IMR-90 (cell line): Measurements from ENCODE around the gene NRP2. TPM values are rescaled to one million over a fixed set of nuclear protein-coding genes. Genes with fewer than 3 reads are reported as not detected.
A peak's percentile ranks its signal among the peaks of the same experiment; 100 is the strongest.

ENCODE experiments used
- ATAC-seq: fragments of 200-7000 bp; cut with Tn5 transposase; 2 replicates; pipeline ENCODE4 v1.9.1; 2020; ENCODE audit warnings: low read depth, mild to moderate bottlenecking, moderate library complexity
- BruUV-seq: library from RNA; stranded (reverse); fragments of 400-500 nt; replicated peaks from 2 replicates; lab custom pipeline; 2021; lab: Mats Ljungman, UMichigan
- CTCF ChIA-PET: fragments of 300-600 bp; formaldehyde crosslinking; extraction: SDS; loops from one replicate; lab custom pipeline; 2021; ENCODE audit warnings: antibody characterized with exemption; lab: Yijun Ruan, JAX
- POLR2A ChIA-PET: fragments of 300-600 bp; sonication (Branson Sonifier 250); formaldehyde crosslinking; loops from one replicate; lab custom pipeline; 2022; ENCODE audit warnings: antibody characterized with exemption; ENCODE audit not compliant: unreplicated experiment; lab: Charles Lee
- DNase-seq: peaks from one replicate; pipeline ENCODE4 v3.0.0; 2013
- H2AFZ ChIP-seq: replicated peaks from 2 replicates; pipeline ENCODE3; 2013; ENCODE audit warnings: low read length, mild to moderate bottlenecking; ENCODE audit not compliant: poor library complexity
- H2AK5ac ChIP-seq: 2 replicates; pipeline ENCODE4 v1.6.1; 2013; ENCODE audit warnings: low read depth, low read length, inconsistent platforms
- H2AK9ac ChIP-seq: replicated peaks from 2 replicates; pipeline ENCODE3; 2013; ENCODE audit warnings: mild to moderate bottlenecking, low read depth, low read length, moderate library complexity; ENCODE audit not compliant: poor library complexity
- H2BK120ac ChIP-seq: 2 replicates; pipeline ENCODE4 v1.6.1; 2013; ENCODE audit warnings: low read depth, low read length, inconsistent platforms
- H2BK15ac ChIP-seq: 3 replicates; pipeline ENCODE4 v1.6.1; 2013; ENCODE audit warnings: low read depth, low read length, inconsistent platforms
- H2BK20ac ChIP-seq: 2 replicates; pipeline ENCODE4 v1.6.1; 2013; ENCODE audit warnings: low read depth, mild to moderate bottlenecking, inconsistent platforms, low read length, moderate library complexity
- H2BK5ac ChIP-seq: 2 replicates; pipeline ENCODE4 v1.6.1; 2013; ENCODE audit warnings: mild to moderate bottlenecking, low read depth, low read length, inconsistent platforms; ENCODE audit not compliant: poor library complexity, severe bottlenecking
- H3K14ac ChIP-seq: replicated peaks from 2 replicates; pipeline ENCODE4 v1.6.1; 2013; ENCODE audit warnings: low read depth, low read length, inconsistent platforms
- H3K18ac ChIP-seq: 2 replicates; pipeline ENCODE4 v1.6.1; 2013; ENCODE audit warnings: low read depth, low read length, control low read depth
- H3K23ac ChIP-seq: 2 replicates; pipeline ENCODE4 v1.6.1; 2013; ENCODE audit warnings: low read depth, low read length, inconsistent platforms
- H3K27ac ChIP-seq: 2 replicates; pipeline ENCODE4 v1.5.1; 2013; ENCODE audit warnings: mild to moderate bottlenecking, control low read depth, low read length; ENCODE audit not compliant: insufficient read depth
- H3K27me3 ChIP-seq: 2 replicates; pipeline ENCODE4 v1.6.1; 2013; ENCODE audit warnings: low read length; ENCODE audit not compliant: control insufficient read depth, insufficient read depth
- H3K36me3 ChIP-seq: 2 replicates; pipeline ENCODE4 v1.6.1; 2013; ENCODE audit warnings: low read length, mixed read lengths; ENCODE audit not compliant: control insufficient read depth, insufficient read depth
- H3K4ac ChIP-seq: 2 replicates; pipeline ENCODE4 v1.6.1; 2013; ENCODE audit warnings: low read depth, low read length, inconsistent platforms
- H3K4me1 ChIP-seq: 2 replicates; pipeline ENCODE4 v1.6.1; 2013; ENCODE audit warnings: low read length, mixed read lengths; ENCODE audit not compliant: control insufficient read depth, insufficient read depth
- H3K4me2 ChIP-seq: 2 replicates; pipeline ENCODE4 v1.6.1; 2013; ENCODE audit warnings: low read depth, mild to moderate bottlenecking, control low read depth, low read length, moderate library complexity
- H3K4me3 ChIP-seq: 2 replicates; pipeline ENCODE4 v1.5.1; 2013; ENCODE audit warnings: low read depth, mild to moderate bottlenecking, control low read depth, low read length, moderate library complexity; ENCODE audit not compliant: insufficient read depth
- H3K56ac ChIP-seq: 2 replicates; pipeline ENCODE4 v1.6.1; 2013; ENCODE audit warnings: low read length, inconsistent platforms; ENCODE audit not compliant: insufficient read depth; ENCODE audit errors: extremely low read depth
- H3K79me1 ChIP-seq, 2 experiments: 2 replicates each; pipeline ENCODE4 v1.6.1; 2013; ENCODE audit warnings: low read length in 2 of 2, inconsistent platforms in 1 of 2, low read depth in 1 of 2
- H3K9ac ChIP-seq: 2 replicates; pipeline ENCODE4 v1.6.1; 2013; ENCODE audit warnings: low read depth, low read length, control low read depth
- H3K9me1 ChIP-seq: 2 replicates; pipeline ENCODE4 v1.6.1; 2013; ENCODE audit warnings: low read length, inconsistent platforms; ENCODE audit not compliant: insufficient read depth
- H3K9me3 ChIP-seq: 2 replicates; pipeline ENCODE4 v1.6.1; 2013; ENCODE audit warnings: low read length; ENCODE audit not compliant: control insufficient read depth, insufficient read depth
- H4K20me1 ChIP-seq: 2 replicates; pipeline ENCODE4 v1.6.1; 2013; ENCODE audit warnings: low read length, inconsistent platforms; ENCODE audit not compliant: insufficient read depth
- H4K5ac ChIP-seq: 2 replicates; pipeline ENCODE4 v1.6.1; 2013; ENCODE audit warnings: mild to moderate bottlenecking, low read depth, low read length, control low read depth
- H4K8ac ChIP-seq, 2 experiments: 2 replicates each; pipeline ENCODE4 v1.6.1; 2013; ENCODE audit warnings: low read depth in 2 of 2, low read length in 2 of 2, control low read depth in 1 of 2, inconsistent platforms in 1 of 2
- H4K91ac ChIP-seq: 2 replicates; pipeline ENCODE4 v1.6.1; 2013; ENCODE audit warnings: low read depth, low read length, inconsistent platforms; ENCODE audit not compliant: insufficient read depth
- FOS ChIP-seq: fragments of 150-350 bp; IDR thresholded peaks from 2 replicates; pipeline ENCODE4 v1.6.1; 2016; ENCODE audit warnings: low read depth, low read length
- MAZ ChIP-seq: IDR thresholded peaks from 2 replicates; pipeline ENCODE4 v1.6.1; 2012; ENCODE audit warnings: low read depth, mild to moderate bottlenecking, low read length, improper control_type of control experiment, moderate library complexity, borderline replicate concordance
- MXI1 ChIP-seq: IDR thresholded peaks from 2 replicates; pipeline ENCODE4 v1.6.1; 2012; ENCODE audit warnings: low read depth, mild to moderate bottlenecking, low read length, moderate library complexity, borderline replicate concordance
- RCOR1 ChIP-seq: IDR thresholded peaks from 2 replicates; pipeline ENCODE4 v1.6.1; 2012; ENCODE audit warnings: mild to moderate bottlenecking, low read length, improper control_type of control experiment; ENCODE audit not compliant: insufficient replicate concordance
- WGBS, 2 experiments: methylation state at CpG; one replicate each; pipeline versions ENCODE4 v1.1.5 to v1.1.7; 2013; ENCODE audit warnings: missing lambda C conversion rate in 2 of 2; ENCODE audit not compliant: insufficient read length in 1 of 2; ENCODE audit errors: extremely low coverage in 2 of 2; 5-methylcytosine and 5-hydroxymethylcytosine counted together
- dilution Hi-C: fragments of 300-500 bp; cut with HindIII; formaldehyde crosslinking; loops from one replicate; pipeline ENCODE4 v1.14.3; 2018; ENCODE audit warnings: low sequenced_read_pairs; ENCODE audit not compliant: unreplicated experiment
- in situ Hi-C: fragments of 300-500 bp; cut with MboI; formaldehyde crosslinking; loops from 3 replicates; pipeline ENCODE4 v1.14.3; 2019; ENCODE audit warnings: low sequenced_read_pairs, inconsistent platforms, mixed read lengths
- intact Hi-C: fragments of 100-400 bp; cut with micrococcal nuclease; formaldehyde crosslinking; loops from 2 replicates; pipeline ENCODE4 v1.10.0; 2022
- polyA plus RNA-seq, 3 experiments: library from polyadenylated mRNA; depleted of rRNA; stranded (reverse); fragments of >200 nt; gene quantifications; 2 replicates each; pipeline ENCODE4 v1.2.3, GENCODE V29; 2012; ENCODE audit warnings: low replicate concordance in 1 of 3
- total RNA-seq: library from RNA; depleted of rRNA; stranded (reverse); fragments of >200 nt; gene quantifications from 2 replicates; pipeline ENCODE4 v1.2.3, GENCODE V29; 2012
- TF ChIP-seq, protein P1 (sequence below): fragments of 150-350 bp; IDR thresholded peaks from 2 replicates; pipeline ENCODE4 v1.6.1; 2017; ENCODE audit warnings: mild to moderate bottlenecking, antibody characterized with exemption, low read length, low read depth

NRP2 gene
- total and polyA plus RNA-seq, 2 of the 4 experiments (the other 2 are of a cell fraction) = 46.4 to 51.3 TPM

DNA sequence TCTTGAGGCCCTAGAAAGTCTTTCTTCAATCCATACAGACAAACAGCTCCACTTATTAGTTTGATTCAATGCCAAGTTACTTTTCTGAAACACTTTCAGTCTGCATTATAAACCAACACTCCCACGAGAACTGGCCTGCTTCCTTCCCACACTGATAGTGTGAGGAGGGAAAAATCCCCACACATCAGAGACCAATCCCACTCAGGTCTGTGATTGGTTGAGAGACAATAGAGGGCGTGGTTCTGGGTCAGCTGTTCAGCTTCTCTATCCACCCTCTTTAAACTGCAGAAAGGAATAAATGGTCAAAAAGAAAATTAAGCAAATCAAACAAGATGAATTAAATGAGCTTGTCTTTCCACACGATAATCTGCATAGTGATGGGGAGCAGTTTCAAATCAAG lies 152.5 kb downstream of the NRP2 start:
- H2BK5ac ChIP-seq = no peak overlapping the region
- POLR2A ChIA-PET = no interaction called here
- H3K79me1 ChIP-seq = no peaks in the 10 kb centered on the region
- DNase-seq (peak; percentile 3), ATAC-seq (peak; percentile 29)
- H3K4me3 ChIP-seq = no peak overlapping the region
- no peak overlapping the region for H3K14ac ChIP-seq
- no peaks in the 10 kb centered on the region for H4K20me1 ChIP-seq
- dilution Hi-C loops (no loop called here), intact Hi-C loops (no loop called here), in situ Hi-C loops (no loop called here)
- CTCF ChIA-PET = no interaction called here
- no peak overlapping the region for H3K27ac ChIP-seq
- H3K9ac ChIP-seq = no peak overlapping the region
- H2AK9ac ChIP-seq = no peak overlapping the region
- H3K23ac ChIP-seq = no peak overlapping the region
- H2BK15ac ChIP-seq = no peak overlapping the region
- no peak overlapping the region for H2AFZ ChIP-seq
- no peak overlapping the region for H3K4ac ChIP-seq
- no peak overlapping the region for H2BK20ac ChIP-seq
- peaks cover 18% of the 10 kb centered on the region for H3K27me3 ChIP-seq
- H3K9me3 ChIP-seq = no peaks in the 10 kb centered on the region
- peaks cover 4% of the 10 kb centered on the region; the same call in 1 of the 2 replicates for H3K4me1 ChIP-seq
- TF ChIP-seq MXI1 (no peak), FOS (no peak), RCOR1 (no peak), MAZ (no peak)
- TF ChIP-seq, protein P1, sequence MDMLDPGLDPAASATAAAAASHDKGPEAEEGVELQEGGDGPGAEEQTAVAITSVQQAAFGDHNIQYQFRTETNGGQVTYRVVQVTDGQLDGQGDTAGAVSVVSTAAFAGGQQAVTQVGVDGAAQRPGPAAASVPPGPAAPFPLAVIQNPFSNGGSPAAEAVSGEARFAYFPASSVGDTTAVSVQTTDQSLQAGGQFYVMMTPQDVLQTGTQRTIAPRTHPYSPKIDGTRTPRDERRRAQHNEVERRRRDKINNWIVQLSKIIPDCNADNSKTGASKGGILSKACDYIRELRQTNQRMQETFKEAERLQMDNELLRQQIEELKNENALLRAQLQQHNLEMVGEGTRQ = no peak
- no TSS peak for BruUV-seq
- no peak overlapping the region for H4K91ac ChIP-seq
- H2AK5ac ChIP-seq = no peak overlapping the region
- no peak overlapping the region for H4K8ac ChIP-seq
- WGBS, 2 experiments = 40% methylated on average over 1 of the region's 3 CpGs; no CpG with 5 or more reads in 1 of the 2 experiments
- no peaks in the 10 kb centered on the region for H3K36me3 ChIP-seq
- no peak overlapping the region for H3K18ac ChIP-seq
- no peak overlapping the region for H2BK120ac ChIP-seq
- H4K5ac ChIP-seq = no peak overlapping the region
- H3K4me2 ChIP-seq = no peak overlapping the region
- H3K9me1 ChIP-seq = no peaks in the 10 kb centered on the region
- H3K56ac ChIP-seq = no peak overlapping the region
